Progenitor cell of endocrine pancreas (in vitro differentiated cells): ENCODE measurements around the gene SNRPB. TPM values are rescaled to one million over a fixed set of nuclear protein-coding genes. Genes with fewer than 3 reads are reported as not detected.

ENCODE experiments used
- DNase-seq: peaks from one replicate; pipeline ENCODE4 v3.0.0; 2021; ENCODE audit warnings: low spot score; ENCODE audit not compliant: unreplicated experiment
- H3K27ac Mint-ChIP-seq: 2 replicates; pipeline ENCODE4 v1.8.0; 2021; ENCODE audit warnings: mild to moderate bottlenecking, moderate library complexity, mixed read lengths
- H3K27me3 Mint-ChIP-seq: 2 replicates; pipeline ENCODE4 v1.8.0; 2021; ENCODE audit warnings: mixed read lengths
- H3K36me3 Mint-ChIP-seq: 2 replicates; pipeline ENCODE4 v1.8.0; 2022; ENCODE audit warnings: mixed read lengths; ENCODE audit not compliant: insufficient read depth
- H3K4me1 Mint-ChIP-seq: 2 replicates; pipeline ENCODE4 v1.8.0; 2021; ENCODE audit warnings: low read depth, mixed read lengths
- H3K4me3 Mint-ChIP-seq: 2 replicates; pipeline ENCODE4 v1.8.0; 2021; ENCODE audit warnings: low read depth, mild to moderate bottlenecking, moderate library complexity, mixed read lengths
- H3K9me3 Mint-ChIP-seq: 2 replicates; pipeline ENCODE4 v1.8.0; 2021; ENCODE audit warnings: low read depth, mixed read lengths
- long read RNA-seq: library from polyadenylated mRNA; unstranded; transcript quantifications from one replicate; pipeline ENCODE4 v2.0.0, GENCODE V29; 2020
- total RNA-seq: library from RNA; stranded (reverse); gene quantifications from 2 replicates; pipeline ENCODE4 v1.2.1, GENCODE V29; 2021
- TF ChIP-seq, protein P1 (sequence below): fragments of 200-600 bp; sonication (generic); IDR thresholded peaks from one replicate; pipeline ENCODE4 v1.5.0; 2021; ENCODE audit warnings: antibody characterized with exemption, mild to moderate bottlenecking; ENCODE audit not compliant: unreplicated experiment

Gene SNRPB
- 169 and 180 TPM in 2 replicates for total RNA-seq
- long read RNA-seq, transcript SNRPB-201 (7 exons, 1,154 nt): major isoform, 36 of 53 reads
- long read RNA-seq, partial matches to known transcripts: 6 of 53 reads
- long read RNA-seq, other reads (novel, unspliced or antisense): 8 of 53 reads

DNA sequence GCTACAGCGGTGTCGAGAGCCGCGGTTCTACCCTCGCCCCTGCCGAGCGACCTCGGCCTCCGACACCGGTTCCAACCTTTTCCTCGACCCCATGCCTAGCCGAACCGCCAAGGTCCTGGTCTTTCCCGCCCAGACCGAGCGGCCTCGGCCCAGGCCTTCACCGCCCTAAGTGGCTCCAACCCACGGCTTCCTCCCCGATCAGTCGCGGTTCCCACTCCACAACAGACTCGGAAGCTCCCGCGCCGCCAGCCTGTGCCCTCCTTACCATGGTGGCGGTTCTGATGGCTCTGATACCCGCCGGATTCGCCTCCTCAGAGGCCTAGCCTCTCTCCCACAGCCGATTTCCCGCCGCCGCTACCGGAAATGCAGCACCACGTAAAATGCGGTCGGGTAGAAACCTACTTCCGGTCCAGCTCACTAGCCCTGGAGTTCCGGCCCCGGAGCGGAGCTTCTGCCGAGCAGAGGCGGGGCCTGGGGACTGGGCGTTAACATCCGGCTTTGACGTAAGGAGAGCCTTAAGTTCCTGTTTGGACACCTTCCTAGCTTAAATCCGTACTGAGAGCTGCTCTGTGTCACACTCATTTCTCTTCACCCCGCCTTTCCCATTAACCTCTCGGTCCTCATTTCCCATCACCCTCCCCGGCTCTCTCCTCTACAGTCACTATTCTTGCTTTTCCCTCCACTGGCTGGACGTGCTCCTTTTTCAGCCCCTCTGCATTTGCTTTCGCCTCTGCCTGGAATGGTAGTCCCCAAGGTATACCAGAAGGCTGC lies at the start of gene SNRPB:
SNRPB (minus strand) TSS at position 367 of the 771 bp plus-strand sequence; CDS start at position 268, 99 bp downstream.
- TF ChIP-seq, protein P1, sequence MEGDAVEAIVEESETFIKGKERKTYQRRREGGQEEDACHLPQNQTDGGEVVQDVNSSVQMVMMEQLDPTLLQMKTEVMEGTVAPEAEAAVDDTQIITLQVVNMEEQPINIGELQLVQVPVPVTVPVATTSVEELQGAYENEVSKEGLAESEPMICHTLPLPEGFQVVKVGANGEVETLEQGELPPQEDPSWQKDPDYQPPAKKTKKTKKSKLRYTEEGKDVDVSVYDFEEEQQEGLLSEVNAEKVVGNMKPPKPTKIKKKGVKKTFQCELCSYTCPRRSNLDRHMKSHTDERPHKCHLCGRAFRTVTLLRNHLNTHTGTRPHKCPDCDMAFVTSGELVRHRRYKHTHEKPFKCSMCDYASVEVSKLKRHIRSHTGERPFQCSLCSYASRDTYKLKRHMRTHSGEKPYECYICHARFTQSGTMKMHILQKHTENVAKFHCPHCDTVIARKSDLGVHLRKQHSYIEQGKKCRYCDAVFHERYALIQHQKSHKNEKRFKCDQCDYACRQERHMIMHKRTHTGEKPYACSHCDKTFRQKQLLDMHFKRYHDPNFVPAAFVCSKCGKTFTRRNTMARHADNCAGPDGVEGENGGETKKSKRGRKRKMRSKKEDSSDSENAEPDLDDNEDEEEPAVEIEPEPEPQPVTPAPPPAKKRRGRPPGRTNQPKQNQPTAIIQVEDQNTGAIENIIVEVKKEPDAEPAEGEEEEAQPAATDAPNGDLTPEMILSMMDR: no peak
- Mint-ChIP-seq H3K27me3 (no peaks in the 10 kb centered on the region), H3K9me3 (no peaks in the 10 kb centered on the region), H3K36me3 (peaks cover 11% of the 10 kb centered on the region), H3K4me3 (peak within 1 kb of the TSS; percentile 100), H3K27ac (peak within 1 kb of the TSS; percentile 100), H3K4me1 (peaks cover 18% of the 10 kb centered on the region)
- DNase-seq: peak; percentile 86

GRCh38 chr20:2519115-2519809 lies 48.7 kb upstream of the SNRPB start:
- DNase-seq: no peak
- no peaks in the 10 kb centered on the region for H3K9me3 Mint-ChIP-seq
- TF ChIP-seq, protein P1: no peak
- H3K27me3 Mint-ChIP-seq: peaks cover 49% of the 10 kb centered on the region
- no peak overlapping the region for H3K4me3 Mint-ChIP-seq
- H3K36me3 Mint-ChIP-seq: no peaks in the 10 kb centered on the region
- no peak overlapping the region for H3K27ac Mint-ChIP-seq
- no peaks in the 10 kb centered on the region for H3K4me1 Mint-ChIP-seq

DNA sequence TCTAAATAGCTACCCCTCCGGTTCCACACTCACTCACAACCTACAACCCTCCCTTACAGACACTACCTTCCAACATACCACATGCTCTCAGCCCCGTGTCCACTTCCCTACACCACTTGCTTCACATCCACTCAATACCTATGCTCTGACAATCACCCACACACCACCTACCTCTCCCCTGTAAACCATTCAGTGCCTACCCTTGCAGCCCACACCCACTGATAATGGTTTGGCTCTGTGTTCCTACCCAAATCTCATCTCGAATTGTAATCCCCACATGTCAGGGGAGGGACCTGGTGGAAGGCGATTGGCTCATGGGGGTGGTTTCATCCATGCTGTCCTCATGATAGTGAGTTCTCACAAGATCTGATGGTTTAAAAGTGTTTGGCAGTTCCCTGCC lies 48.0 kb upstream of the SNRPB start:
- TF ChIP-seq, protein P1: no peak
- Mint-ChIP-seq H3K36me3 (no peaks in the 10 kb centered on the region), H3K27me3 (peaks cover 52% of the 10 kb centered on the region), H3K4me3 (no peak overlapping the region), H3K27ac (no peak overlapping the region), H3K9me3 (no peaks in the 10 kb centered on the region), H3K4me1 (no peaks in the 10 kb centered on the region)
- no peak for DNase-seq

GRCh38 chr20:2518096-2518495 lies 47.5 kb upstream of the SNRPB start:
- TF ChIP-seq, protein P1: no peak
- Mint-ChIP-seq H3K27me3 (peaks cover 56% of the 10 kb centered on the region), H3K9me3 (no peaks in the 10 kb centered on the region), H3K27ac (no peak overlapping the region), H3K4me3 (no peak overlapping the region), H3K36me3 (no peaks in the 10 kb centered on the region), H3K4me1 (no peaks in the 10 kb centered on the region)
- no peak for DNase-seq

DNA sequence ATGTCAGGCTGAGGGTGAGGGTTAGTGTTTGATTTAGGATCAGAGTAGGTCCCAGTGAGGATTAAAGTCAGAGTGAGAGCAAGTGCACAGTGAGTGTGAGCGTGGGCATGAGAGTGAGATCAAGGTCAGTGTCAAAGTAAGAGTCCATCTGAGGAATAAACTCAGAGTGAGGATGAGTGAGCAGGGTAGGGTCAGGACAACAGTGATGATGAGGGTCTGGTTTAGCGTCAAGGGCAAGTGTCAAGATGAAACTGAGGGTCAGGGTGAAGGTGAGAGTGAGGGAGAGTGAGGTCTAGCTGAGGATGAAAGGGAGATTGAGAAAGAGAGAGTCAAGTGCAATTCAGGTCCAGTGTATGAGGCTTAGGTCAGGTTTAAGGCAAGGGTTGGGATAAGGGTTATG lies 45.8 kb upstream of the SNRPB start:
- Mint-ChIP-seq H3K4me1 (no peaks in the 10 kb centered on the region), H3K4me3 (no peak overlapping the region), H3K27me3 (peaks cover 52% of the 10 kb centered on the region), H3K9me3 (no peaks in the 10 kb centered on the region), H3K36me3 (no peaks in the 10 kb centered on the region), H3K27ac (no peak overlapping the region)
- no peak for DNase-seq
- TF ChIP-seq, protein P1: no peak
